ENCODE measurements around the gene JAG1.

DNA sequence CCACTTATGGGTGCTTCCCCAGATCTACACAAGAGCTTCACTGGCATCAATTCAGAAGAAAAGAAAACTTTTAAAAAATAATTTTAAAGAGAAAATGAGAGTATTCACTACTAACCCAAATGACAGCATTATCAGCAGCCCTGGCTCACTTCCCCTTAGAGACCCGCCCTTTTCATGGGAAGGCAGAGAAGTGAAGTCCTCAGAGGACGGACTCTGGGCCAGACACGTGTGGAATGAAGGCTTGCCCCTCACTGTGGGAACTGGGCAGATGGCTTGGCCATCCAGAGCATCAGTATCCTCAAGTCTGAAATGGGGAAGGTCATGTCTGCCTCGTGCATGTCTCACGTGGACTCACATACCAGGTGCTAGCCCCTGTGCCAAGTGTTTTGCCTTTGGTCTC lies 63.5 kb downstream of the JAG1 start:
- TF ChIP-seq ZFX (CRISPR knock-in tag; IDR thresholded peaks at IDR 0.05) (no peak), ZKSCAN3 (CRISPR knock-in tag; IDR thresholded peaks at IDR 0.05) (no peak), RUNX1 (IDR thresholded peaks at IDR 0.05; ENCODE audit: low read depth) (no peak), PTBP1 (IDR thresholded peaks at IDR 0.05; ENCODE audit: low read depth, low read length) (no peak), ZNF3 (CRISPR knock-in tag; IDR thresholded peaks at IDR 0.05) (no peak), ZNF316 (IDR thresholded peaks at IDR 0.05) (no peak), SP1 (CRISPR knock-in tag; IDR thresholded peaks at IDR 0.05) (no peak), POLR3A (IDR thresholded peaks at IDR 0.05; ENCODE audit: borderline replicate concordance, extremely low read depth, insufficient read depth, insufficient read length) (no peak), NBN (IDR thresholded peaks at IDR 0.05; ENCODE audit: low read depth) (no peak), ZNF644 (tag; IDR thresholded peaks at IDR 0.05; ENCODE audit: low read depth) (no peak), RAD21 (CRISPR knock-in tag; conservative IDR thresholded peaks at IDR 0.05 in 1 of 2, IDR thresholded peaks at IDR 0.05 in 1 of 2) (no peak)
- TF ChIP-seq, protein P1, sequence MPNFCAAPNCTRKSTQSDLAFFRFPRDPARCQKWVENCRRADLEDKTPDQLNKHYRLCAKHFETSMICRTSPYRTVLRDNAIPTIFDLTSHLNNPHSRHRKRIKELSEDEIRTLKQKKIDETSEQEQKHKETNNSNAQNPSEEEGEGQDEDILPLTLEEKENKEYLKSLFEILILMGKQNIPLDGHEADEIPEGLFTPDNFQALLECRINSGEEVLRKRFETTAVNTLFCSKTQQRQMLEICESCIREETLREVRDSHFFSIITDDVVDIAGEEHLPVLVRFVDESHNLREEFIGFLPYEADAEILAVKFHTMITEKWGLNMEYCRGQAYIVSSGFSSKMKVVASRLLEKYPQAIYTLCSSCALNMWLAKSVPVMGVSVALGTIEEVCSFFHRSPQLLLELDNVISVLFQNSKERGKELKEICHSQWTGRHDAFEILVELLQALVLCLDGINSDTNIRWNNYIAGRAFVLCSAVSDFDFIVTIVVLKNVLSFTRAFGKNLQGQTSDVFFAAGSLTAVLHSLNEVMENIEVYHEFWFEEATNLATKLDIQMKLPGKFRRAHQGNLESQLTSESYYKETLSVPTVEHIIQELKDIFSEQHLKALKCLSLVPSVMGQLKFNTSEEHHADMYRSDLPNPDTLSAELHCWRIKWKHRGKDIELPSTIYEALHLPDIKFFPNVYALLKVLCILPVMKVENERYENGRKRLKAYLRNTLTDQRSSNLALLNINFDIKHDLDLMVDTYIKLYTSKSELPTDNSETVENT (CRISPR knock-in tag; IDR thresholded peaks at IDR 0.05) = no peak
- TF ChIP-seq, protein P2, sequence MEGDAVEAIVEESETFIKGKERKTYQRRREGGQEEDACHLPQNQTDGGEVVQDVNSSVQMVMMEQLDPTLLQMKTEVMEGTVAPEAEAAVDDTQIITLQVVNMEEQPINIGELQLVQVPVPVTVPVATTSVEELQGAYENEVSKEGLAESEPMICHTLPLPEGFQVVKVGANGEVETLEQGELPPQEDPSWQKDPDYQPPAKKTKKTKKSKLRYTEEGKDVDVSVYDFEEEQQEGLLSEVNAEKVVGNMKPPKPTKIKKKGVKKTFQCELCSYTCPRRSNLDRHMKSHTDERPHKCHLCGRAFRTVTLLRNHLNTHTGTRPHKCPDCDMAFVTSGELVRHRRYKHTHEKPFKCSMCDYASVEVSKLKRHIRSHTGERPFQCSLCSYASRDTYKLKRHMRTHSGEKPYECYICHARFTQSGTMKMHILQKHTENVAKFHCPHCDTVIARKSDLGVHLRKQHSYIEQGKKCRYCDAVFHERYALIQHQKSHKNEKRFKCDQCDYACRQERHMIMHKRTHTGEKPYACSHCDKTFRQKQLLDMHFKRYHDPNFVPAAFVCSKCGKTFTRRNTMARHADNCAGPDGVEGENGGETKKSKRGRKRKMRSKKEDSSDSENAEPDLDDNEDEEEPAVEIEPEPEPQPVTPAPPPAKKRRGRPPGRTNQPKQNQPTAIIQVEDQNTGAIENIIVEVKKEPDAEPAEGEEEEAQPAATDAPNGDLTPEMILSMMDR (IDR thresholded peaks at IDR 0.05 in 2 of 3, conservative IDR thresholded peaks at IDR 0.05 in 1 of 3; ENCODE audit: insufficient read depth in 2 of 3, low read depth in 1 of 3, low read length in 3 of 3) = no peak
- TF ChIP-seq, protein P3, sequence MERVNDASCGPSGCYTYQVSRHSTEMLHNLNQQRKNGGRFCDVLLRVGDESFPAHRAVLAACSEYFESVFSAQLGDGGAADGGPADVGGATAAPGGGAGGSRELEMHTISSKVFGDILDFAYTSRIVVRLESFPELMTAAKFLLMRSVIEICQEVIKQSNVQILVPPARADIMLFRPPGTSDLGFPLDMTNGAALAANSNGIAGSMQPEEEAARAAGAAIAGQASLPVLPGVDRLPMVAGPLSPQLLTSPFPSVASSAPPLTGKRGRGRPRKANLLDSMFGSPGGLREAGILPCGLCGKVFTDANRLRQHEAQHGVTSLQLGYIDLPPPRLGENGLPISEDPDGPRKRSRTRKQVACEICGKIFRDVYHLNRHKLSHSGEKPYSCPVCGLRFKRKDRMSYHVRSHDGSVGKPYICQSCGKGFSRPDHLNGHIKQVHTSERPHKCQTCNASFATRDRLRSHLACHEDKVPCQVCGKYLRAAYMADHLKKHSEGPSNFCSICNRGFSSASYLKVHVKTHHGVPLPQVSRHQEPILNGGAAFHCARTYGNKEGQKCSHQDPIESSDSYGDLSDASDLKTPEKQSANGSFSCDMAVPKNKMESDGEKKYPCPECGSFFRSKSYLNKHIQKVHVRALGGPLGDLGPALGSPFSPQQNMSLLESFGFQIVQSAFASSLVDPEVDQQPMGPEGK (CRISPR knock-in tag; IDR thresholded peaks at IDR 0.05; ENCODE audit: borderline replicate concordance) = no peak

Data from K562 (cell line).